ENCODE measurements around the gene TRMT13. TPM values are rescaled to one million over a fixed set of nuclear protein-coding genes. Genes with fewer than 3 reads are reported as not detected.

The TRMT13 gene
- total and polyA plus RNA-seq, 11 donors: 2.0 to 8.1 (median 6.2) TPM

GRCh38 chr1:100090471-100090870 is 42.5 kb upstream of the TRMT13 start:
- Histone ChIP-seq H3K36me3 (peaks cover 0 to 37% (median 6%) of the 10 kb centered on the region in 9 donors), H3K4me1 (peaks cover 0 to 4% (median 0%) of the 10 kb centered on the region in 12 donors), H3K9me3 (peaks cover 0 to 5% (median 0%) of the 10 kb centered on the region in 12 donors), H3K27me3 (no peaks in the 10 kb centered on the region), H3K4me3 (no peak overlapping the region), H3K27ac (no peak overlapping the region)
- intact Hi-C loops (cut with DNase I): no loop called here
- TF ChIP-seq POLR2A (IDR thresholded peaks at IDR 0.05): no peak
- TF ChIP-seq CTCF (IDR thresholded peaks at IDR 0.05): no peak
- no peak for DNase-seq
- no peak for ATAC-seq
- 76 to 87% (median 80%) methylated on average over 3 of the region's 3 CpGs for WGBS, 4 donors

GRCh38 chr1:100100202-100100601 is 32.8 kb upstream of the TRMT13 start:
- Histone ChIP-seq H3K4me1 (peaks cover 0 to 12% (median 0%) of the 10 kb centered on the region in 12 donors), H3K9me3 (peaks cover 0 to 7% (median 0%) of the 10 kb centered on the region in 12 donors), H3K36me3 (peaks cover 0 to 54% (median 34%) of the 10 kb centered on the region in 9 donors), H3K4me3 (no peak overlapping the region), H3K27ac (peak overlapping the region in 2 of 12 donors; percentile 15 to 27), H3K27me3 (no peaks in the 10 kb centered on the region)
- DNase-seq (no peak), ATAC-seq (peak in 1 of 4 donors; percentile 48)
- intact Hi-C loops (cut with DNase I): no loop called here
- TF ChIP-seq CTCF (IDR thresholded peaks at IDR 0.05): no peak
- TF ChIP-seq POLR2A (IDR thresholded peaks at IDR 0.05): no peak
- WGBS, 4 donors: 28 to 36% (median 30%) methylated on average over 1 of the region's 1 CpG

GRCh38 chr1:100101564-100101963 is 31.4 kb upstream of the TRMT13 start:
- no peak for TF ChIP-seq CTCF (IDR thresholded peaks at IDR 0.05)
- TF ChIP-seq POLR2A (IDR thresholded peaks at IDR 0.05): no peak
- ATAC-seq: no peak
- Histone ChIP-seq H3K27me3 (no peaks in the 10 kb centered on the region), H3K9me3 (no peaks in the 10 kb centered on the region), H3K4me1 (peaks cover 0 to 12% (median 0%) of the 10 kb centered on the region in 12 donors), H3K27ac (no peak overlapping the region), H3K36me3 (peaks cover 0 to 68% (median 45%) of the 10 kb centered on the region in 9 donors), H3K4me3 (no peak overlapping the region)
- 56 to 69% (median 67%) methylated on average over 2 of the region's 2 CpGs for WGBS, 4 donors
- intact Hi-C loops (cut with DNase I): no loop called here
- no peak for DNase-seq

DNA sequence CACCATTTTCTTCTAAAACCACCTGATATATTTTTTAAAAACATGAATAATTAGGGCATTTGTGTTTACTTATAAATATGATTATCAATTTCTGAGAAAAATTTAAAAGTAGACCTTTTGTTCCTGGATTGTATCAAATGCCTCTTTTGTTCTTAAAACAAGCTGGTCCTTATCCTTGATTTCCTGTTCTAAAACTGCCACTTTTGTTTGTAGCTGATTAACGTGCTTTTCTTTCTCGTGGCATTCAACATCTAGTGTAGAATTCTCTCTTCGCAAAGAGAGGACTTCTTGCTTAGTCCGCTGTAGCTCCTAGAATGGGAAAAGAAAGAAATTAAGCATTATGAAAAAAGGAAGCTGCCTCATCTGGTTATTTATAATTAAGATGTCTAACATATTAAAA is 25.3 kb upstream of the TRMT13 start:
- H3K27me3 ChIP-seq: no peaks in the 10 kb centered on the region
- 78 to 87% (median 83%) methylated on average over 4 of the region's 4 CpGs for WGBS, 4 donors
- ATAC-seq: no peak
- TF ChIP-seq CTCF (IDR thresholded peaks at IDR 0.05) (no peak), POLR2A (IDR thresholded peaks at IDR 0.05) (no peak)
- H3K4me1 ChIP-seq: no peaks in the 10 kb centered on the region
- intact Hi-C loops (cut with DNase I): no loop called here
- H3K36me3 ChIP-seq: peaks cover 0 to 64% (median 43%) of the 10 kb centered on the region in 9 donors
- H3K4me3 ChIP-seq: no peak overlapping the region
- H3K9me3 ChIP-seq: no peaks in the 10 kb centered on the region
- no peak overlapping the region for H3K27ac ChIP-seq
- no peak for DNase-seq
